ENCODE results near the gene HSPB8.

DNA sequence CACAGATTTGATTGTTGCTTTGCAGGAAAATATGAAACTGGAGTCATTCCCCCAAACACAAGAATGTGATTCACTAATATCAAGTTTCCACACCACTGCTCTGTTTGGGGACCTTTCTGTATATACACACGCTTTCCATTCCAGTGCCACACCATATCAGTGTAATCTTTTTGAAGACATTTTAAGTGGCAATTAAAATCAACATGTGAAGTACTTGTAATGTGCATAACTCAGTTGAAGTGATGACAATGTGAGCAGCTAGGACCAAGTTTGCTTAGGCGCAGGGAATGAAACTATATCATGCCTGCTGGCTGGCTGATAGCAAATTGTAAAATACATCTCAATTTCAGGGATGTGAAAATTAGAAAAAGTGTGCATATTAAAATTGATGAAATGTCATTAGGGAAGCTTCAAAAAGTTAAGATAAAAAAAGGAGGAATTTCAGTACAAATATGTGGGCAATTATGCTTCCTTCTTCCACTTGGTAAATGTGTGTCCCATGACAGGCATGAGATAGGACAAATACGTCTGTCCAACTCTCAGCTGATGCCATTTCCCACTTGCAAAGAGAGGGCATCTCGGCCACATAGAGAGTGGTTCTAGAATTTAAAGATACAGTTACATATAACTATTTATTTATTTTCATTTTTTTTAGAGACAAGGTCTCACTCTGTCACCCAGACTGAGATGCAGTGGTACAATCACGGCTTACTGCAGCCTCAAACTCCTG lies 43.7 kb downstream of the HSPB8 start:
- TF ChIP-seq POLR2A (IDR thresholded peaks at IDR 0.05; ENCODE audit: low read length) (no peak), GATA1 (IDR thresholded peaks at IDR 0.05; ENCODE audit: low read depth, low read length) (no peak)

Measured in erythroblast (primary cell).